COLO668 (cell line): ENCODE measurements around the gene ICE1.
A peak's percentile ranks its signal among the peaks of the same experiment; 100 is the strongest.
"Not testable (repeated sequence)": the region's sequence is repeated elsewhere in the genome, so short reads cannot be mapped to it uniquely, and the experiment has no call there.

Experiments
- DNase-seq: peaks from one replicate; lab custom pipeline; 2025; ENCODE audit not compliant: unreplicated experiment; lab: John Stamatoyannopoulos, UW

Gene ICE1

DNA sequence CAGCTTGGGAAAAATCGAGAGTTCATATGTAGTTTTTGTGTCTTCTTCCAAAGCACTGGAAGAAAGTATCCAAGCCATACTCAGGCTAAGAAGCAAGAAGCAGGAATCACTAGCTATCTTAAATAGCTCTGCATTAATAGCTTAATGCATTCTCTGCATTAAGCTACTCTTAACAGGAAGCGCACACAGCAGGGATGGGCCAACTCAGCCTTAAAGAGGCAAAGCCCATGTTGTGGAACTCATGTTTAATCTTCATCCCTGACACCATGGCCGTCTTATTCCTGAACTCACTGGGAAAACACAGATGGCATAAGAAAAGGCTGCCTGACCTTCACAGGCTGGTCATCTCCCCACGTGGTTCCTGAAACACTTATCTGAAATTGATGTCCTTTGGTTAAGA lies 18.7 kb upstream of the ICE1 start:
- no peak for DNase-seq

DNA sequence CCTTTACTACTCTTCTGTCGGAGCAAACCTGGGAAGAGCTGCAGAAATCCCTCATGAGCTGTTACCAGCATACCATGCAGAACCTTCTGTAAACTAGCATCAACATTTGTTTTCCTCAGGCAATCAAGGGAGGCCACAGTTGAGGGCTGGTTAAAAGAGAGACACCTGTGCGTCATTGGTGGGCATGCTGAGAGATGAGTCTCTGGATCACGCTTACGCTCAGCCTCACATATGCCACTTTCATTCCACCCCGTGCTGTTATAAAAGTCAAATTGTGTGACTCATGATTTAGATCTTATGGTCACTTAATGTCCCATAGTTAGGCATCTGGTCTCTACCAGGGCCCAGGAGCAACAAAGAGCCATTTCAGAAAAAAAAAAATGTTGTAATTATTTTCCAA lies 18.1 kb upstream of the ICE1 start:
- DNase-seq, result no peak

DNA sequence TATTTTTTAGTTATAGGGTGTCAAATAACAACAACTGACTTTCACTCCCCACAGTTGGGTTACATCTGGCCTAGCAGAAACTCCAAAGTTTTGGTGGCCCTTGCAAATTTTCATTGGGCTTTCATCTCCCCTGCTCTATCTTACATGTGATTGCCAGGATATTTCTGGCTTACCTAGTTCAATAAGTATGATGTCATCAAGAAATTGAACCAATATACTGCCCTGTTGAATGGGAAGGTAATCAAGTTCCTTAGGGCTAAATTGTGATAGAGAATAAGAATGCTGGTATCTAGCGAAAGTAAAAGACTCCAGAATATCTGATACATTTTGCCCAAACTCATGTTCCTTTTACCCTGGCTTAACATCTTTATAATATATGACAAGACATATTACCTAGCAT lies 17.0 kb upstream of the ICE1 start:
- DNase-seq, result no peak

DNA sequence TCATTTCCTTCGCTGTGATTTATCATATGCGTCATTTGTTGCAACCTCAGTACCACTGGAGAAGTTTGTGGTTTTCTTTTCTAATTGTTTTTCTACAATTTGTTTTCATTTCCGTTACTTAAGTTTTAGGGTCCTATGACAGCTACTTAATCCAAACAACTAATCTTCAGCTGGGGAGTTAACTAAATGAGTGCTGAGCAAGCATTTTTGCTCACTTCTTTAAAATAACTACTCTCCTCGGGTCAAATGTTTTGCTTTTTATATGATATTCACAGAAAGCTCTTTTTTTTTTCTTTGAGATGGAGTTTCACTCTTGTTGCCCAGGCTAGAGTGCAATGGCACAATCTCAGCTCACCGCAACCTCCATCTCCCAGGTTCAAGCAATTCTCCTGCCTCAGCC lies 14.6 kb upstream of the ICE1 start:
- DNase-seq, result no peak

DNA sequence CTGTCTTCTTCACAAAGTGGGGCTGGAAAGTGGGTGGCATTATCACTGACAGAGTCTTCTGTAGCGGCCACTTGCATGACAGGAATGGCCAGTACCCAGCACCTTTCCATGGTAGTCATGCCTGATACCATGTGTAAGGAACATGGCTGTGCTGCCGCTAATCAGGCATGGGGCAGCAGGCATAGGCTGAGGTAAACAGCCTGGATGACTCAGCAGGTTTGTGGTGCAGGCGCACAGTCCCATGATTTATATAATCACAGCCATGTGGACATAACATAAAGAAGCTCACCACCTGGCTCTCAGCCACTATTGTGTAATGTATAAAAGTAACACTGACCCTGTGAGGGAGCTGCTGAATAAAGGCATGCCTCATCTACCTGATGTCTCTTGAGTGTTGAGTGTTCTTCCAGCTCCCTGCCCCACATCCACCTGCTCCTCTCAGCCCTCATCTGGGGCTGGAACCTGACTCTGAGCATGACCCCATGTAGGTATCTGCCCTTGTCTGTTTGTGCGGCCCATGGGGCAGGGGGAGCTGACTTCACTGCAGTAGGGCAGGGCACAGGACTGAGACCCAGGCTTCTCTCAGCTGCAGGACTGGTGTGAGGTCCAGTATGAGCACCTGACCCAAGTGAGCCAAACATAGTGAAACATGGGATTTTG lies 13.2 kb upstream of the ICE1 start:
- DNase-seq, result peak; percentile 65

DNA sequence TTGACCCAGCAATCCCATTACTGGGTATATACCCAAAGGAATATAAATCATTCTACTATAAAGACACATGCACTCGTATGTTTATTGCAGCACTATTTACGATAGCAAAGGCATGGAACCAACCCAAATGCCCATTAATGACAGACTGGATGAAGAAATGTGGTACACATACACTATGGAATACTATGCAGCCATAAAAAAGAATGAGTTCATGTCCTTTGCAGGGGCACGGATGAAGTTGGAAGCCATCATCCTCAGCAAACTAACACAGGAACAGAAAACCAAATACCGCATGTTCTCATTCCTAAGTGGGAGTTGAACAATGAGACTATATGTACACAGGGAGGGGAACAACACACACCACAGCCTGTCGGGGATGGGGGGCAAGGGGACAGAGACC lies 8.6 kb upstream of the ICE1 start:
- not testable (repeated sequence) for DNase-seq

DNA sequence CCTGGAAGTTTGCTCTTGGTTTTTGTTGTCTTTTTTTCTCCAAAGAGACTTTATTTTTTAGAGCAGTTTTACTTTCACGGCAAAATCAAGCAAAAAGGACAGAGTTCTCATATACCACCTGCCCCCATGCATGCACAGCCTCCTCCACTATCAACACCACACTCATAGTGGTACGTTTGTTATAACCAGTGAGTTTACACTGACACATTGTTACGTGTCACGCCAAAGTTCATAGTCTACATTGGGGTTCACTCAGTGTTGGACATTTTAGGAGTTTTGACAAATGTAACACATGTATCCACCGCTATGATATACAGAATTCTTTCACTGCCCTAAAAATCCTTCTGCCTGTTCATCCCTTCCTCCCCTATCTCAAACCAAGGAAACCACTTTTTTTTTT lies 7.5 kb upstream of the ICE1 start:
- no peak for DNase-seq

DNA sequence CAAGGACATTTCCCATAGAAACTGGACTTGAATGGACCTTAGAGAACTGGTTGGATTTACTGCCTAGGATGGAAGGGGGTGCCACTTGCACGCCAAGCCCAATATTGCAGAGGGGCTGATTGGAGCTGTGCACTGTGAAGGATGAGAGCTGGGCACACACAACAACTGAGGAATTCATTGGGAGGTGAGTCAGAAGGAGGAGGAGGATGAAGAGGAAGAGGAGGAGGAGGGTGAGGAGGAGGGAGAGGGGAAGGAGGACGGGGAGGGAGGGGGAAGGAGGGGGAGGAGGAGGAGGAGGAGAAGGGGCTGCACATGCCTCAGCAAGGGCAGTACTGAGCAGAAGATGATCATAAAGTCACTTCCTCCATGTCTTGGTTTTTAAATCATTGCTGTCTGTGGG lies 5.7 kb upstream of the ICE1 start:
- DNase-seq, result no peak

DNA sequence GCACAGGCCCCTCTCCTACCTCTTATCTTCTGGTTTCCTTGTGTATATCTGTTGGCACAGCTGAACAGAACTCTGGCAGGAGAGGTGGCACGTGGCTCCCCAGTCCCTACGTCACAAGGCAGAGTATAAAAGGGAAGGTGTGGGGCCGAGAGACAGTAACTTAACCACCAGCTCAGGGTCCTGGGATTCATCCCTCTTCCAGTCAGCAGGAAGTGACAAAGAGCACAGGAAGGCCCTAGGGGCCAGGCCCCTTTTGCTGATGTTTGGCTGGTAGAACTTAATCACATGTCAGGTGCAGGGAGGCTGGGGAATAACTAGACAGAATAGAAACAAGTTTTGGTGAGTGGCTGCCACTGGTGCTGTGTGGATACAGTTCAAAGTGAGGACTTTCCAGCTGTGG lies 4.5 kb upstream of the ICE1 start:
- DNase-seq, result peak; percentile 18

DNA sequence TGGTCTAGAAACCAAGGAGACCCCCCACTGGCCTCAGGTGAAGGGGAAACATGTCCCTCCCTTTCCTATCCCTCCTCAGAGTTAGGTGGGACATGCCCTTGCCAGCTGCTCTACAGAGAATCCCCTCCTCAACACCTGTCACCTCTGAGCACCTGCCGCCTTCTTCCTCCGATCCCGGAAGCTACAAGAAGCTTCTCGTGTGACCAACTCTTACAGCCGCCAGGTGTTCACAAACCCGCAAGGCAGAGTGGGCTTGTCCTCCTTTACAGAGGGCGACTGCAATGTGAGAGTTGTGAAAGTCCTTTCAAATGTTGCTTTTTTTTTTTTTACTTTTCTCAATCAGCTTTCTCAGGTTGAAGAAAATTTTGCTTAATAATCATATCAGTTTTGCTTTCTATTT lies 3.7 kb upstream of the ICE1 start:
- DNase-seq, result peak; percentile 84

DNA sequence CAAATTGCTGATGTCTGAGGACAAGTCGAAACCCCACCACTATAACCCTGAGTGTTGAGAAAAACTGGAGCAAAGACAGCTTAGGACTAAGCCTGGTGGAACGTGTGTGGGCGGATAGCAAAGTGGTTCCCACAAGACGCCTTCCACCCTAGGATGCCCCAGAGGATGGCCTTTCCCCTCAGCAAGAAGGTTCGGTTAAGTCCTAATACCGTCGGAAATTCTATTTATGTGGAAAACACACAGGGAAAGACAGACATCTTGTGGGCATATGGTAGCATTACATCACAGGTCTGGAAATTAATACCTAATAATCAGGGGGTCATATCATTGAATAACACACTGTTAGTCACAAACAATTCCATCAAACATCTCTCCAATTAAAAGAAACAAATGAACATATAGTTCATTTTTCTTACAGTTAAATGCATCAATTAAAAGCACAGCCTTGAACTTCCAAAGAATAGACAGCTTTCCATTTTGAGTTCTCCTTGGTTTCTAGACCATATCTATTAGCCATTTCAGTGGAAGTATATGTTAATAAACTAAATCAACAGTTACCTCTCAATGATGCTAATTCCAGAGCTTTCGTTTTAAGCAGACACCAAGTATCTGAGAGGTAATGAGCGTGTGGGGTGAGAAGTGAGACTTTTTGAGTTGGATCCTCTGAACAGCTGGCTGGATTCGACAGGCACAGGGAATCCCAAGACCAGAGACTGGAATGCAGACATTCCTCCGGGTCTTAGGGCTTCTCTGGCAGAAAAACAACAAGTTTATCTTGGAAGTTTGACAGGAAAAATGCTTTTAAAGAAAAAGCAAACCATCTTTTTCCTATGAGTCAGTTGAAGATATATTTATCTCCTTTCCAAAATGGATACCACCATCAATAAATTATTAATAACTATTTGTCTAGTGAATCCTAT lies 2.9 kb upstream of the ICE1 start:
- DNase-seq, result peak; percentile 37

DNA sequence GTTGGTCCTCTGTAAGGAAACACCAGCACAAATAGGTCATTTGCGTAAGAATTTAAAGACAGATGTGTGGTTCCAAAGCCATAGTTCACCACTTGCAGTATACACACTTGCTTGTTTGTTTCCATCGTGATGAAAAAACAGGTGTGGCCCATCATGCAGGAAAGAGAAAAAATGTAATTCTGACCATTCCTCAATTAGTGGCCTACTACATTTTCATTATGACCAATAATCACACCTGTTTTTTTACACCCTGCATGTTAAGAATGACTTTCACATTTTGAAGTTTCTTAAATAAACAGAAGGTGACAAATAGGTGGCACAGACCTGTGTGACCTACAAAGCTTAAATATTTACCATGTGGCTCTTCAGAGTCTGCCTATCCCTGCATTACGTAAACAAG lies 2.2 kb upstream of the ICE1 start:
- no peak for DNase-seq

DNA sequence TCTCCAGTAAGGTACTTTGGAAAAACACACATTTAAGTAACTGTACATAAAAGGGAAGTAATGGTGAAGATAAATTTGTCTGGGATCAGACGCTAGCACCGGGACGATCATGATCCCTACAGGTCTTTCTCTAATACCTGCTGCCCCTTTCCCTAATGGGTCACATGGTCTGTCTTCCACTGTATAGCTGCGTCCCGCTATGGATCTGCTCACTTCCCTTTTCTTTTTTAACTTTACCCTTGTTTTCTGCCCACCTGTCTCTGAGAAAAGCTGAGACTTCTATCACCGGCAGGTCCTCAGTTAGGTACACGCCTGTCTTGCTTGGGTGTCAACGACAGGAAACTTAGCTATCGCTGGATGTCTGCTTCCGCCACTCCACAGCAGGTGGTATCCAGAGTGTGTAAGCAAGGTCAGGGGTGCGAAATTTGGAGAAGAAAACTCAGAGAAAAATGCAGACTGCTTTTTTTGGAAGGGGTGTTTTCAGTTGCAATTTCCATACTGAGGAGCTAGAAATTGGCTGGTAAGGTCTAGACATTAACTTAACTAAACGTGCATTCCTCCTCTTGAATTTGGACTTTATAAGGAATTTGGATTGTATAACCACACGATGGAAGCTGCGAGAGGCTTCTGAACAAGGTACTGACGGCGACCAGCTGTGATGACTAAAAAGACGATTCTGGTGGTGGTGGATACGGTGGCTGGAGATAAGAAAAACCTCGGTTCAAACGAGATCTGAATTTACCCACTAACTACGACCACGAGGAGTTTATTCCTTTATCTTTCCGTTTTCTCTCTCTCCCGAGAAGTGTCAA lies 1.1 kb upstream of the ICE1 start:
- DNase-seq, result peak; percentile 58

DNA sequence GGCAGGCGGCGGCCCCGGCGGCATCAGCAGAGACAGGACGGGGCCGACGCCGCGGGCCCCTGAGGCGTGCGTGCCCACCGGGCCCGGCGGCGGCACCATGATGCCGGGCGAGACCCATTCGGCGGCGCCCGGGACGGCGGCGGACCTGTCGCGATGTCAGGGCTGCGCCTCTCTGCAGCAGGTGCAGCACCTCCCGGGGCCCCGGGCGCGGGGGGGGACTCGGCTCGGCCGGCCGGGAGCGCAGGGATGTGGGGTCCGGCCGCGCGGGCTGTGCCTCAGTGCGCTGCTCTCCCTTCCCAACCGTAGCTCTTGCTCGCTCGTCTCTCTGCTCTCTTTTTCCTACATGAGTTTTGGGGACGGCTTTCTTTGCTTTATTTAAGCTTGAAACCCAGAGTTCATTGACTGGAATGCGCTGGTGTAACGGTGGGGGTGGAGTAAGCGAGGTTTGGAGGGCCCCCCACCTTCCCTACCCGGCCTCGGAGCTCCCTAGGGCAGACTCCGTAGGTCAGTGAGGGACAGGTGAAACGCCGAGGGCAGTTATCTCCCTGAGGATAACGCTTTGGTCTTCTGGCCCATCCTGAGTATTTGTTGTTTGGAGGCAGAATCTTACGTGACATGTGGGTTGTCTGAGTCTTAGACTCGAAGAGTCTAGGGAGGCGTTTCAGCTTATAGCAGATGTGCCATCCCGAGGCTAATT lies 490 bp downstream of the ICE1 start:
- peak; percentile 69 for DNase-seq

DNA sequence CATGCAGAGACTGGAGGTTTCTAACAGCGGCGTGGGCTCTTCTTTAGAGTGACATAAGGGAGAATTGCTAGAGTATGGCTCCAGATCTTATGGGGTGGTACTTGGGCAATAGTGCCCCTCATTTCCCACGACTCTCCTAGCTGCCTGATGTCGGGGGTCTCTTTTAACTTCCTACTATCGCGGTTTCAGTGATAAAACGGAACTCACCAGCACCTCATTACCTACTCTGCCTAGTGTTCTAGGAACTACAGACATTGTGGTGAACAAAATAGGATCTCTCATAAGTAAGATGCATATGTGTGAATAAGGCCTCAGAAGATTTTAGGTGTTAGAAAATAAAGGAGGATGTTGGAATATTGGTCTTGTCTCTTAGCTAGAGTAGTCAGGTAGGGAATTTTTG lies 1.1 kb downstream of the ICE1 start:
- DNase-seq, result no peak

DNA sequence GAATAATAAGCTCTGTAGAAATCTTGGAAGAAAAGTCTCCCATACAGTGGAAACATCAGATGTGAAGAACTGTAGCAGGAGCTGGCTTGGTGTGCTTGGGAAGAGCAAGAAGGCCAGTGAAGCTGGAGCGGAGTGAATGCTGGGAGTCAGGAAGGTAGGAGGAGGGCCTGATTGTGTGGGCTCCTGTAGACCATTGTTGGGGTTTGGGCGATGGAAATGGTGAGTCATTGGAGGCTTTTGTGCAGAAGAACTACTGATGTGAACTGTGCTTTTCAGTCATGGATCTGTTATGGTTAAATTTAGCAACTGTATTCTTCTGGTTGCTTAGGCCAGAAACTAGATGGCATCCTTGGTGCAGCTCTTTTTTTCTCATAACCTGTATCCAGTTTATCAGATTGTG lies 2.3 kb downstream of the ICE1 start:
- DNase-seq, result no peak

DNA sequence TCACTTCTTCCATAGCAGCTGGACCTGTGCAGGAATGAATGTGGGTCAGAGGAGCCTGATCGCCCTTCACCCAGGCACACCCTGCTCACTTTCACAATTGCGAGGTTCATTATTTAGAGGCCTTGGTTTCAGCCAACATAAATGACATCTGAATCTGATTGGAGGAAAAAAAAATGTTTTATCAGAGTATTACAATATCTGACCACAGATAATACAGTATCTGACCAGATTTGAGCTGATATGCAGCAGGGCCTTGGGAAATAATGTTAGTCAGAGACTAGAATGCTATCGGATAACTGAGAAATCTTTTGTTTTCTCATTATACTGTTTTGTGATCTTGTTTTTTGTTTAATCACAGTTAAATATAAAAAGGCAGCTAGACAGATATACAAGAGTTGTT lies 7.7 kb downstream of the ICE1 start:
- no peak for DNase-seq

DNA sequence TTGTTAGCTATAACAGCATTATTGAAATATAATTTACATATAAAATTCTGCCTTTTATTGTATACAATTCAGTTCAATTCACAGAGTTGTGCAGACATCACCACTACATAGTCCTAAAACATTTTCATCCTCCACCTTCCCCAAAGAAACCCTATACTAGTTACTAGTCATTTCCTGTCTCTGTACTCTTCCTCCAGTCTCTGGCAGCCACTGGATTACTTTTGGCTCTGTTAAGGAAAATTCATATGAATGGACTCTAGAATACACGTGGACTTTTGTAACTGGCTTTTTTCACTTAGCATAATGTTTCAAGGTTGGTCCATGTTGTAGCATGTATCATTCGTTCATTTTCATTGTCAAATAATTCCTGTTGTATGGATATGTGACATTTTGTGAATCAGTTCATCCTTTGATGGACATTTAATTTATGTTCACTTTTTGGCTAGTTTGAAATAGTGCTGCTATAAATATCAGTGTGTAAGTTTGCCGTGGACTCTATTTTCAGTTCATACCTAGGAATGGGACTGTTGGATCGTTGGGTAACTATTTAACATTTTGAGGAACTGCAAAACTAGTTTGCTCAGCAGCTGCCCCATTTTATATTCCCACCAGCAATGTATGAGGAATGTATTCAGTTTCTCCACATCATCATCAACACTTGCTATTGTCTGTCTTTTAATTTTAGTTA lies 9.7 kb downstream of the ICE1 start:
- no peak for DNase-seq

DNA sequence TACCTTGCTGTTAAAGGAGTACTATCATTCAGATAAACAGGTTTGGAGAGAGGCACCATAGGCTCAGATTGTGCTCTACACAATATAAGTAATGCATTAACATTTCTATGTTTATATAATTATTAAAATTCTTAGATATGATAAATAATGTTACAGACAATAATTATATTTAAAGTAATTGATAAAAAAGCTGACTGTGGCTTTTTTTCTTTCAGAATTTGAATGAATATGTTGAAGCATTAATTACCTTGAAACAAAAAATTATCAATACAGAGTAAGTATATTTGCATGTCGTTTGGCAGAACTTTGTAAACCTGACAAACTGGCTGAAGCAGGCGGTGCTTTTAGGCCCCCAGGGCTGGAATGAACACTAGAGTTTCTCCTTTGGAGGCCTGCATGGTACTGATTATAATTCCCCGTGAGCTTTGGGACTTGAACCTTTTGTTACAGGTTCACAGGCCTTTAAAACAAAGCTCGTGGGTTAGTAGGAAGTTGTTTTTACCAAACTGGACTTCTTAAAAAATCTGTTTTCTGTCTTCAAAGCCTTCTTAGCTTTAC lies 13.8 kb downstream of the ICE1 start:
- no peak for DNase-seq
